Gastrocnemius medialis (tissue), 4 donors: ENCODE data around the gene GRM3.

Experiments used
- CTCF ChIP-seq, 5 experiments: fragments of 450-650 bp in 3 of 5; fragments of 200-600 bp in 2 of 5; sonication (generic) in 2 of 5; IDR thresholded peaks in 4 of 5; conservative IDR thresholded peaks in 1 of 5; 1 replicate in 4 of 5; 2 replicates in 1 of 5; pipeline ENCODE4 v1.5.1; 2016 to 2019; ENCODE audit warnings: antibody characterized with exemption in 5 of 5, mild to moderate bottlenecking in 3 of 5, moderate library complexity in 3 of 5
- POLR2A ChIP-seq, 2 donors: fragments of 450-650 bp; IDR thresholded peaks; one replicate each; pipeline ENCODE4 v1.6.1; 2017; ENCODE audit warnings: antibody characterized with exemption in 2 of 2, mild to moderate bottlenecking in 2 of 2, moderate library complexity in 2 of 2

- TF ChIP-seq CTCF (IDR thresholded peaks at IDR 0.05 in 4 of 5, conservative IDR thresholded peaks at IDR 0.05 in 1 of 5) (no peak), POLR2A (IDR thresholded peaks at IDR 0.05) (no peak)
These were observed 14.2 kb downstream of the GRM3 start for GRCh38 chr7:86657948-86658347.
